ENCODE measurements around the gene DENND4B. TPM values are rescaled to one million over a fixed set of nuclear protein-coding genes. Genes with fewer than 3 reads are reported as not detected.
A peak's percentile ranks its signal among the peaks of the same experiment; 100 is the strongest.

Gene DENND4B
- total RNA-seq, 2 donors from 2014 or later: 98.0 to 130 TPM

GRCh38 chr1:153961421-153961820, 14.9 kb upstream of the DENND4B start:
- Mint-ChIP-seq H3K4me1 (peaks cover 29% of the 10 kb centered on the region), H3K4me3 (peak overlapping the region; percentile 99), H3K27me3 (no peaks in the 10 kb centered on the region), H3K9me3 (no peaks in the 10 kb centered on the region), H3K27ac (peak overlapping the region; percentile 86), H3K36me3 (ENCODE audit: low read depth) (peaks cover 73% of the 10 kb centered on the region)
- ATAC-seq (replicated peaks): no peak

GRCh38 chr1:153960206-153960605, 13.7 kb upstream of the DENND4B start:
- peaks cover 74% of the 10 kb centered on the region for H3K36me3 Mint-ChIP-seq (ENCODE audit: low read depth)
- no peaks in the 10 kb centered on the region for H3K9me3 Mint-ChIP-seq
- no peak overlapping the region for H3K27ac Mint-ChIP-seq
- peak overlapping the region; percentile 99 for H3K4me3 Mint-ChIP-seq
- H3K4me1 Mint-ChIP-seq: peaks cover 27% of the 10 kb centered on the region
- H3K27me3 Mint-ChIP-seq: no peaks in the 10 kb centered on the region
- no peak for ATAC-seq (replicated peaks)

GRCh38 chr1:153959454-153959853, 12.9 kb upstream of the DENND4B start:
- no peak for ATAC-seq (replicated peaks)
- Mint-ChIP-seq H3K4me1 (peaks cover 28% of the 10 kb centered on the region), H3K27me3 (no peaks in the 10 kb centered on the region), H3K4me3 (peak overlapping the region; percentile 99), H3K9me3 (no peaks in the 10 kb centered on the region), H3K36me3 (ENCODE audit: low read depth) (peaks cover 79% of the 10 kb centered on the region), H3K27ac (peak overlapping the region; percentile 90)

GRCh38 chr1:153958961-153959260, 12.4 kb upstream of the DENND4B start:
- peaks cover 34% of the 10 kb centered on the region for H3K4me1 Mint-ChIP-seq
- H3K27me3 Mint-ChIP-seq: no peaks in the 10 kb centered on the region
- peaks cover 85% of the 10 kb centered on the region for H3K36me3 Mint-ChIP-seq (ENCODE audit: low read depth)
- peak overlapping the region; percentile 99 for H3K4me3 Mint-ChIP-seq
- no peak for ATAC-seq (replicated peaks)
- peak overlapping the region; percentile 90 for H3K27ac Mint-ChIP-seq
- H3K9me3 Mint-ChIP-seq: no peaks in the 10 kb centered on the region

GRCh38 chr1:153958111-153958960, 11.8 kb upstream of the DENND4B start, which contains the start of gene CRTC2:
TSS of gene CRTC2 (minus strand) at chr1:153958612. CDS start at chr1:153958497, 115 bp downstream.
- peaks cover 35% of the 10 kb centered on the region for H3K4me1 Mint-ChIP-seq
- peak within 1 kb of the TSS; percentile 99 for H3K4me3 Mint-ChIP-seq
- peaks cover 91% of the 10 kb centered on the region for H3K36me3 Mint-ChIP-seq (ENCODE audit: low read depth)
- peak within 1 kb of the TSS; percentile 90 for H3K27ac Mint-ChIP-seq
- H3K27me3 Mint-ChIP-seq: no peaks in the 10 kb centered on the region
- ATAC-seq (replicated peaks): peak; percentile 84
- H3K9me3 Mint-ChIP-seq: no peaks in the 10 kb centered on the region

GRCh38 chr1:153957744-153958110, 11.2 kb upstream of the DENND4B start:
- Mint-ChIP-seq H3K27me3 (no peaks in the 10 kb centered on the region), H3K36me3 (ENCODE audit: low read depth) (peaks cover 92% of the 10 kb centered on the region), H3K4me1 (peaks cover 35% of the 10 kb centered on the region), H3K27ac (peak overlapping the region; percentile 90), H3K9me3 (no peaks in the 10 kb centered on the region), H3K4me3 (peak overlapping the region; percentile 99)
- peak; percentile 25 for ATAC-seq (replicated peaks)

- Mint-ChIP-seq H3K4me1 (peaks cover 31% of the 10 kb centered on the region), H3K9me3 (no peaks in the 10 kb centered on the region), H3K36me3 (ENCODE audit: low read depth) (peaks cover 92% of the 10 kb centered on the region), H3K27ac (peak overlapping the region; percentile 90), H3K27me3 (no peaks in the 10 kb centered on the region), H3K4me3 (peak overlapping the region; percentile 99)
- no peak for ATAC-seq (replicated peaks)
Observed at GRCh38 chr1:153956997-153957715, 10.6 kb upstream of the DENND4B start.

- no peak for ATAC-seq (replicated peaks)
- Mint-ChIP-seq H3K9me3 (no peaks in the 10 kb centered on the region), H3K27ac (no peak overlapping the region), H3K4me1 (peaks cover 31% of the 10 kb centered on the region), H3K36me3 (ENCODE audit: low read depth) (peaks cover 92% of the 10 kb centered on the region), H3K4me3 (peak overlapping the region; percentile 99), H3K27me3 (no peaks in the 10 kb centered on the region)
Observed at GRCh38 chr1:153954826-153955225, 8.3 kb upstream of the DENND4B start.

- H3K27me3 Mint-ChIP-seq: no peaks in the 10 kb centered on the region
- peaks cover 31% of the 10 kb centered on the region for H3K4me1 Mint-ChIP-seq
- H3K4me3 Mint-ChIP-seq: peak overlapping the region; percentile 99
- H3K9me3 Mint-ChIP-seq: no peaks in the 10 kb centered on the region
- H3K36me3 Mint-ChIP-seq (ENCODE audit: low read depth): peaks cover 88% of the 10 kb centered on the region
- ATAC-seq (replicated peaks): no peak
- peak overlapping the region; percentile 73 for H3K27ac Mint-ChIP-seq
Observed at GRCh38 chr1:153953859-153954365, 7.4 kb upstream of the DENND4B start.

GRCh38 chr1:153951801-153952200, 5.3 kb upstream of the DENND4B start:
- peak overlapping the region; percentile 63 for H3K27ac Mint-ChIP-seq
- H3K9me3 Mint-ChIP-seq: no peaks in the 10 kb centered on the region
- H3K4me1 Mint-ChIP-seq: peaks cover 26% of the 10 kb centered on the region
- H3K4me3 Mint-ChIP-seq: no peak overlapping the region
- no peaks in the 10 kb centered on the region for H3K27me3 Mint-ChIP-seq
- peaks cover 87% of the 10 kb centered on the region for H3K36me3 Mint-ChIP-seq (ENCODE audit: low read depth)
- ATAC-seq (replicated peaks): no peak

GRCh38 chr1:153951183-153951582, 4.7 kb upstream of the DENND4B start:
- Mint-ChIP-seq H3K4me3 (no peak overlapping the region), H3K27ac (peak overlapping the region; percentile 85), H3K36me3 (ENCODE audit: low read depth) (peaks cover 84% of the 10 kb centered on the region), H3K9me3 (no peaks in the 10 kb centered on the region), H3K4me1 (peaks cover 23% of the 10 kb centered on the region), H3K27me3 (no peaks in the 10 kb centered on the region)
- ATAC-seq (replicated peaks): no peak

GRCh38 chr1:153945795-153946621, 510 bp downstream of the DENND4B start:
- no peaks in the 10 kb centered on the region for H3K27me3 Mint-ChIP-seq
- H3K27ac Mint-ChIP-seq: peak overlapping the region; percentile 96
- ATAC-seq (replicated peaks): peak; percentile 75
- H3K4me3 Mint-ChIP-seq: peak overlapping the region; percentile 90
- H3K36me3 Mint-ChIP-seq (ENCODE audit: low read depth): peaks cover 84% of the 10 kb centered on the region
- no peaks in the 10 kb centered on the region for H3K9me3 Mint-ChIP-seq
- H3K4me1 Mint-ChIP-seq: peaks cover 28% of the 10 kb centered on the region

GRCh38 chr1:153945131-153945794, 1.3 kb downstream of the DENND4B start:
- peak; percentile 68 for ATAC-seq (replicated peaks)
- Mint-ChIP-seq H3K27ac (peak overlapping the region; percentile 96), H3K4me1 (peaks cover 28% of the 10 kb centered on the region), H3K27me3 (no peaks in the 10 kb centered on the region), H3K4me3 (peak overlapping the region; percentile 90), H3K9me3 (no peaks in the 10 kb centered on the region), H3K36me3 (ENCODE audit: low read depth) (peaks cover 83% of the 10 kb centered on the region)

GRCh38 chr1:153944827-153945117, 1.7 kb downstream of the DENND4B start:
- Mint-ChIP-seq H3K27me3 (no peaks in the 10 kb centered on the region), H3K27ac (peak overlapping the region; percentile 96), H3K36me3 (ENCODE audit: low read depth) (peaks cover 83% of the 10 kb centered on the region)

More at GRCh38 chr1:153944827-153945117, 1.7 kb downstream of the DENND4B start:
- Mint-ChIP-seq H3K4me1 (peaks cover 29% of the 10 kb centered on the region), H3K9me3 (no peaks in the 10 kb centered on the region), H3K4me3 (peak overlapping the region; percentile 90)
- peak; percentile 3 for ATAC-seq (replicated peaks)
